ENCODE results near the gene POLR2E.

DNA sequence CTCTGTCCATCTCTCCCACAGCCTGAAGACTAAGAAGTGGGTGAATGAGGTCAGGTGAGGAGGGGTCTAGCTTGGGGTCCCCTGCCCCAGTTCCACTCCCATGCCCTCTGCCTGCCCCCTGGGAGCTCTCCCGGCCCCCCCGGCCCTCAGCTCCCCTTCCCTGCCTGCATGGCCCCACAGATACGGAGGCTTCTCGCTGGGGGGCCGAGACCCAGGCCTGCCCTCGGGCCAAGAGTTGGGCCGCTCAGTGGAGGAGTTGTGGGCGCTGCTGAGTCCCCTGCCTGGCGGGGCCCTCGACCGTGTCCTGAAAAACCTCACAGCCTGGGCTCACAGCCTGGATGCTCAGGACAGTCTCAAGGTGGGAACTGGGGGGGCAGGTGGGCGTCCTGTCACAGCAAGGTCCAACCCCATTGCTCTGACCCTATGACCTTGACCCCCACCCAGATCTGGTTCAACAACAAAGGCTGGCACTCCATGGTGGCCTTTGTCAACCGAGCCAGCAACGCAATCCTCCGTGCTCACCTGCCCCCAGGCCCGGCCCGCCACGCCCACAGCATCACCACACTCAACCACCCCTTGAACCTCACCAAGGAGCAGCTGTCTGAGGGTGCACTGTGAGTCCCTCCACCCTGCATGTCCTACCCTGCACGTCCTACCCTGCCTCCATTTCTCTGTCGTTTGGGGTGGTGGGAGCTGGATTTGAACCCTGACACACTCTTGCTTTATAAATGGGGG lies 39.1 kb downstream of the POLR2E start:
- TF ChIP-seq POLR2A (IDR thresholded peaks at IDR 0.05; ENCODE audit: low read length), result no peak
- TF ChIP-seq GATA1 (IDR thresholded peaks at IDR 0.05; ENCODE audit: low read depth, low read length), result no peak
